Transverse colon (tissue), 4 donors: ENCODE results near the gene GARIN5B. TPM values are rescaled to one million over a fixed set of nuclear protein-coding genes. Genes with fewer than 3 reads are reported as not detected.

Source experiments
- DNase-seq: peaks from one replicate; pipeline ENCODE4 v3.0.0-alpha.2; 2019
- H3K27ac ChIP-seq, 4 donors: fragments of 200-600 bp; sonication (generic); 2 replicates each; pipeline ENCODE4 v1.5.1; 2016 to 2018; ENCODE audit warnings: inconsistent platforms in 4 of 4
- H3K27me3 ChIP-seq: fragments of 200-600 bp; sonication (generic); 2 replicates; pipeline ENCODE4 v1.5.1; 2017; ENCODE audit warnings: inconsistent platforms
- H3K36me3 ChIP-seq, 4 donors: fragments of 200-600 bp; sonication (generic); 2 replicates each; pipeline ENCODE4 v1.5.1; 2017 to 2019; ENCODE audit warnings: inconsistent platforms in 4 of 4
- H3K4me1 ChIP-seq, 4 donors: fragments of 200-600 bp; sonication (generic); 2 replicates each; pipeline ENCODE4 v1.5.1; 2017 to 2020; ENCODE audit warnings: inconsistent platforms in 4 of 4
- H3K4me3 ChIP-seq, 4 donors: fragments of 200-600 bp; sonication (generic); 1 replicate in 1 of 4; 2 replicates in 3 of 4; pipeline versions ENCODE4 v1.5.1 to v1.6.1; 2017 to 2019; ENCODE audit warnings: inconsistent platforms in 4 of 4
- H3K9me3 ChIP-seq, 2 donors: fragments of 200-600 bp; sonication (generic); 2 replicates each; pipeline ENCODE4 v1.5.1; 2017 to 2019; ENCODE audit warnings: inconsistent platforms in 2 of 2
- EP300 ChIP-seq: sonication (generic); formaldehyde crosslinking; IDR thresholded peaks from one replicate; pipeline ENCODE4 v1.6.1; 2017; ENCODE audit warnings: antibody characterized with exemption, low read depth
- POLR2A ChIP-seq: fragments of 450-650 bp; IDR thresholded peaks from one replicate; pipeline ENCODE4 v1.6.1; 2016; ENCODE audit warnings: antibody characterized with exemption, mild to moderate bottlenecking, moderate library complexity
- POLR2AphosphoS5 ChIP-seq, 3 donors: sonication (generic); formaldehyde crosslinking; IDR thresholded peaks; one replicate each; pipeline ENCODE4 v1.6.1; 2016; ENCODE audit warnings: antibody characterized with exemption in 3 of 3
- WGBS, 2 donors: methylation state at CpG; one replicate each; pipeline ENCODE4 v1.1.5; 2018; ENCODE audit warnings: low coverage in 1 of 2; 5-methylcytosine and 5-hydroxymethylcytosine counted together
- in situ Hi-C, 4 donors: fragments of 200-750 bp; cut with MboI; loops; one replicate each; pipeline versions ENCODE4 v1.15.0 to v1.15.1; 2017; ENCODE audit warnings: low sequenced_read_pairs in 3 of 4, low pct_ligation_motif_present in 1 of 4, low pct_unique_long_range_greater_than_20kb in 1 of 4
- intact Hi-C: fragments of 100-400 bp; cut with DNase I; formaldehyde crosslinking; loops from one replicate; pipeline ENCODE4 v1.15.1; 2023; ENCODE audit warnings: low total_unique reads
- total RNA-seq, 4 donors: library from RNA; depleted of rRNA; stranded (reverse); fragments of >200 nt; gene quantifications; one replicate each; pipeline ENCODE4 v1.1.0, GENCODE V29; 2016
- TF ChIP-seq, protein P1 (sequence below), 5 experiments: fragments of 200-600 bp in 3 of 5; fragments of 450-650 bp in 2 of 5; sonication (generic) in 3 of 5; IDR thresholded peaks; 1 replicate in 2 of 5; 2 replicates in 3 of 5; pipeline ENCODE4 v1.5.1; 2016 to 2017; ENCODE audit warnings: antibody characterized with exemption in 5 of 5, inconsistent platforms in 3 of 5, mild to moderate bottlenecking in 2 of 5, moderate library complexity in 1 of 5

The GARIN5B gene
- total RNA-seq, 4 donors from 2014 or later: not detected

DNA sequence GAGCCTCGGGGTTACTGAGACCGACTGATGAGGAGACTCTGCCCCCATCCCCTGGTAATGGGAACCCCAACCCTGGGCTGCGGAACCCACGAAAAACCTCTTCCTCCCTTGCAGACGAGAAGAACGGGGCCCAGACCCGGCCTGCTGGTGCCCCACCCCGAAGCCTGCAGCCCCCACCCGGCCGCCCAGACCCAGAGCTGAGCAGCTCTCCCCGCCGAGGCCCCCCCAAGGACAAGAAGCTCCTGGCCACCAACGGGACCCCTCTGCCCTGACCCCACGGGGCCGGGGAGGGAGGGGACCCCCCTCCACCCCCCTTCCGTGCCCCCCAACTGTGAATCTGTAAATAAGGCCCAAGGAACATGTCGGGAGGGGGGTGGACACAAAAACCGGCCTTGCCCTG lies 51.3 kb downstream of the GARIN5B start:
- intact Hi-C loops: no loop called here
- Histone ChIP-seq H3K36me3 (no peaks in the 10 kb centered on the region), H3K9me3 (no peaks in the 10 kb centered on the region), H3K27me3 (no peaks in the 10 kb centered on the region), H3K27ac (no peak overlapping the region), H3K4me3 (no peak overlapping the region), H3K4me1 (no peaks in the 10 kb centered on the region)
- TF ChIP-seq EP300: no peak
- TF ChIP-seq, protein P1, sequence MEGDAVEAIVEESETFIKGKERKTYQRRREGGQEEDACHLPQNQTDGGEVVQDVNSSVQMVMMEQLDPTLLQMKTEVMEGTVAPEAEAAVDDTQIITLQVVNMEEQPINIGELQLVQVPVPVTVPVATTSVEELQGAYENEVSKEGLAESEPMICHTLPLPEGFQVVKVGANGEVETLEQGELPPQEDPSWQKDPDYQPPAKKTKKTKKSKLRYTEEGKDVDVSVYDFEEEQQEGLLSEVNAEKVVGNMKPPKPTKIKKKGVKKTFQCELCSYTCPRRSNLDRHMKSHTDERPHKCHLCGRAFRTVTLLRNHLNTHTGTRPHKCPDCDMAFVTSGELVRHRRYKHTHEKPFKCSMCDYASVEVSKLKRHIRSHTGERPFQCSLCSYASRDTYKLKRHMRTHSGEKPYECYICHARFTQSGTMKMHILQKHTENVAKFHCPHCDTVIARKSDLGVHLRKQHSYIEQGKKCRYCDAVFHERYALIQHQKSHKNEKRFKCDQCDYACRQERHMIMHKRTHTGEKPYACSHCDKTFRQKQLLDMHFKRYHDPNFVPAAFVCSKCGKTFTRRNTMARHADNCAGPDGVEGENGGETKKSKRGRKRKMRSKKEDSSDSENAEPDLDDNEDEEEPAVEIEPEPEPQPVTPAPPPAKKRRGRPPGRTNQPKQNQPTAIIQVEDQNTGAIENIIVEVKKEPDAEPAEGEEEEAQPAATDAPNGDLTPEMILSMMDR (IDR thresholded peaks at IDR 0.05): no peak
- no peak for TF ChIP-seq POLR2A
- no peak for TF ChIP-seq POLR2AphosphoS5 (IDR thresholded peaks at IDR 0.05)
- 74% methylated on average over 10 of the region's 18 CpGs; no CpG with 5 or more reads in 1 of the 2 donors for WGBS, 2 donors
- in situ Hi-C loops: no loop called here
- DNase-seq: no peak

DNA sequence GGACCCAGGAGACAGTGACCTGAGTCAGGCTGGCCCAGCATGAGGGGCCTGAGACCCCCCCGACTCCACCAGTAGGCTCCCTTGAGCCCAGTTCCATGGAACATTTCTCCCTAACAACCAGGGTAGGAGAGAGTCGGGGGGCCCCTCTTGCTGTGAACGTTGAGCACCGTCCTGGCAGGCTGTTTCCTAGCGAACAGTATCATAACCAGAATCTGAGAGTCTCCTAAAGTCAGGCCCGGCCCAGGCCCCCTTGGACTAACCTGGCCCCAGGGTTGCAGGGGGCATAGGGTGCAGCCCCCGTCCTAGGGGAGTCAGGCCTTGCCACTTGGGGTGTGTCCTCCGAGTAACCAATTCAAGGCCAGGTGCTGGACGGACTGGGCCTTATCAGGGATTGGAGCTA lies 51.7 kb downstream of the GARIN5B start:
- H3K4me1 ChIP-seq: no peaks in the 10 kb centered on the region
- no peaks in the 10 kb centered on the region for H3K36me3 ChIP-seq
- no peak overlapping the region for H3K4me3 ChIP-seq
- in situ Hi-C loops: no loop called here
- intact Hi-C loops: no loop called here
- no peak for TF ChIP-seq POLR2A
- no peak for TF ChIP-seq EP300
- no peak for TF ChIP-seq POLR2AphosphoS5 (IDR thresholded peaks at IDR 0.05)
- 89% methylated on average over 9 of the region's 9 CpGs; no CpG with 5 or more reads in 1 of the 2 donors for WGBS, 2 donors
- H3K9me3 ChIP-seq: no peaks in the 10 kb centered on the region
- H3K27ac ChIP-seq: no peak overlapping the region
- no peak for DNase-seq
- H3K27me3 ChIP-seq: no peaks in the 10 kb centered on the region

DNA sequence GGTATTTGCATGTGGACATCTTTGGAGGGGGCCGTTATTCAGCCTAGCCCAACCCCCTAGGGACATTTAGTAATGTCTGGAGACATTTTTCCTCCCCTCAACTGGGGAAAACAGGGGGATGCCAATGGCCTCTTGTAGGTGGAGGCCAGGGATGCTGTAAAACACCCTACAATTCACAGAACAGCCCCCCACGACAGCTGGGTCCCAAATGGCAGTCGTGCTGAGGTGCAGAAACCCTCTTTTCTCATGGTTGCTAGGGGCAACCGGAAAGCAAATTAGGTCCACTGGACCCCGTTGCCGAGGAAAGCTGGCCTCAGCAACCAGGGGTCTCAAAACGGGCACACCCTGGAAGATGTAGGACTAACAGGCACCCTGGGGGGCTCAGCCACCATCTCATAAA lies 52.6 kb downstream of the GARIN5B start:
- TF ChIP-seq POLR2A (no peak), EP300 (no peak)
- TF ChIP-seq, protein P1 (IDR thresholded peaks at IDR 0.05): no peak
- Histone ChIP-seq H3K27me3 (no peaks in the 10 kb centered on the region), H3K27ac (no peak overlapping the region), H3K4me1 (no peaks in the 10 kb centered on the region), H3K36me3 (no peaks in the 10 kb centered on the region), H3K4me3 (no peak overlapping the region), H3K9me3 (no peaks in the 10 kb centered on the region)
- intact Hi-C loops (no loop called here), in situ Hi-C loops (no loop called here)
- no peak for DNase-seq
- WGBS, 2 donors: 79 to 80% methylated on average over 1 to 7 of the region's 7 CpGs

DNA sequence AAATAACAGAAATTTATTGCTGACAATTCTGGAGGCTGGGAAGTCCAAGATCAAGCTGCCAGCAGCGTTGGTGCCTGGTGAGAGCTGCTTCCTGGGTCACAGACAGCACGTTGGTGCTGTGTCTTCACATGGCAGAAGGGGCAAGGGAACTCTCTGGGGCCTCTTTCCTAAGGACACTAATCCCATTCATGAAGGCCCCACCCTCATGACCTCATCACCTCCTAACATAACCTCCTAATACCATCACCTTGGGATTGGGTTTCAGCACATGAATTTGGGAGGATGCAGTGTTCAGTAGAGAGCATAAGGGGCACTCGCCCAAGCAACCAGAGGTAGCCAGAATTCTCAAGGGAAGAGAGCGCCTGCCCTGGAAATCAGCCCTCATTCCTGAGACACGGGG lies 53.6 kb downstream of the GARIN5B start:
- no peak for TF ChIP-seq EP300
- TF ChIP-seq, protein P1 (IDR thresholded peaks at IDR 0.05): no peak
- no peak for TF ChIP-seq POLR2AphosphoS5 (IDR thresholded peaks at IDR 0.05)
- no peak for TF ChIP-seq POLR2A
- H3K27me3 ChIP-seq: no peaks in the 10 kb centered on the region
- no peaks in the 10 kb centered on the region for H3K9me3 ChIP-seq
- no peaks in the 10 kb centered on the region for H3K4me1 ChIP-seq
- intact Hi-C loops (no loop called here), in situ Hi-C loops (no loop called here)
- no peaks in the 10 kb centered on the region for H3K36me3 ChIP-seq
- WGBS, 2 donors: 80 to 88% methylated on average over 2 to 4 of the region's 5 CpGs
- DNase-seq: no peak
- no peak overlapping the region for H3K27ac ChIP-seq
- H3K4me3 ChIP-seq: no peak overlapping the region

DNA sequence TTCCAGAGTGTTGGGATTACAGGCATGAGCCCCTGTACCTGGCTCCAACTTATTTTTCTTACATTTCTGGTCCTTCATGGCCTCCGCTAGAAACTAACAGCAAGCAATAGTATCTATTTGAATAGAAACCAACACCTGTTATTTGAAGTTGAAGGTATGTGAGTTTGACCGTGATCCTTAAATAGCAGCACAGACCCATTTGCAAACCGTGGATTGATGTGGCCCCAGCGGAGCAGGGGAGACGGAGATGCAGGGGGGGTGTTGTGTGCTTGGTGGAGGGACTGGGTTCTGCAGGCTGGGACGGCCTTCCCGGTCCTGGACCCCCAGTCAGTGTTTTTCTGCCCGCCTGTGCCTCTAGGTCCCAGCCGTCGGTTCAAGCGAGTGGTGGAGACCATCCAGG lies 54.8 kb downstream of the GARIN5B start:
- TF ChIP-seq POLR2A: no peak
- no peak for TF ChIP-seq POLR2AphosphoS5 (IDR thresholded peaks at IDR 0.05)
- TF ChIP-seq, protein P1 (IDR thresholded peaks at IDR 0.05): no peak
- no peak for TF ChIP-seq EP300

More for the DNA sequence above, 54.8 kb downstream of the GARIN5B start:
- Histone ChIP-seq H3K36me3 (no peaks in the 10 kb centered on the region), H3K9me3 (no peaks in the 10 kb centered on the region), H3K27ac (no peak overlapping the region), H3K4me1 (no peaks in the 10 kb centered on the region), H3K27me3 (no peaks in the 10 kb centered on the region), H3K4me3 (no peak overlapping the region)
- DNase-seq: no peak
- 89% methylated on average over 6 of the region's 11 CpGs; no CpG with 5 or more reads in 1 of the 2 donors for WGBS, 2 donors
- intact Hi-C loops (no loop called here), in situ Hi-C loops (no loop called here)
